NCI-H460 (cell line): ENCODE measurements around the gene MYO1D. TPM values are rescaled to one million over a fixed set of nuclear protein-coding genes. Genes with fewer than 3 reads are reported as not detected.
A peak's percentile ranks its signal among the peaks of the same experiment; 100 is the strongest.

ENCODE experiments used
- DNase-seq: peaks from one replicate; pipeline ENCODE4 v3.0.0-alpha.2; 2016; ENCODE audit warnings: low read depth; ENCODE audit errors: extremely low read depth
- small RNA-seq, 2 experiments: library from RNA; depleted of rRNA; stranded (forward); fragments of <200 nt; gene quantifications; one replicate each; pipeline ENCODE3, GENCODE V24; 2014
- total RNA-seq: library from RNA; depleted of rRNA; stranded (reverse); fragments of >200 nt; shearing (Covaris generic); gene quantifications from 2 replicates; pipeline ENCODE4 v1.2.3, GENCODE V29; 2014; rRNA removed

MYO1D gene
- total RNA-seq, 1 experiment from 2014 or later = 5.0 TPM

- no peak for DNase-seq
Measured at GRCh38 chr17:32445497-32445896, 431.4 kb downstream of the MYO1D start.

GRCh38 chr17:32445074-32445415 is 431.9 kb downstream of the MYO1D start:
- peak; percentile 56 for DNase-seq

- peak; percentile 96 for DNase-seq
Measured at GRCh38 chr17:32444301-32445073, 432.4 kb downstream of the MYO1D start, which contains the start of gene PSMD11. Gene PSMD11, plus strand, starts transcription at chr17:32444510. Its CDS starts 14 bp downstream, at chr17:32444524.

GRCh38 chr17:32443827-32444300 is 433.1 kb downstream of the MYO1D start:
- DNase-seq = no peak

Small RNA genes lying within 50 kb of the gene (small RNA-seq; reads per million reads assigned to genes)
- 0 reads per million in 2 experiments for gene RF00019

Other genes with a start within 250 kb of the MYO1D start
- 7.0 and 8.8 TPM in 2 replicates for gene TMEM98, start 51.0 kb upstream of the MYO1D start, total RNA-seq
- not detected in 2 replicates for gene SPACA3, start 114.7 kb upstream of the MYO1D start, total RNA-seq